ENCODE data around the gene IGFN1. TPM values are rescaled to one million over a fixed set of nuclear protein-coding genes. Genes with fewer than 3 reads are reported as not detected.

Gene IGFN1
- total RNA-seq, 1 donor from 2014 or later: 0.86 TPM

DNA sequence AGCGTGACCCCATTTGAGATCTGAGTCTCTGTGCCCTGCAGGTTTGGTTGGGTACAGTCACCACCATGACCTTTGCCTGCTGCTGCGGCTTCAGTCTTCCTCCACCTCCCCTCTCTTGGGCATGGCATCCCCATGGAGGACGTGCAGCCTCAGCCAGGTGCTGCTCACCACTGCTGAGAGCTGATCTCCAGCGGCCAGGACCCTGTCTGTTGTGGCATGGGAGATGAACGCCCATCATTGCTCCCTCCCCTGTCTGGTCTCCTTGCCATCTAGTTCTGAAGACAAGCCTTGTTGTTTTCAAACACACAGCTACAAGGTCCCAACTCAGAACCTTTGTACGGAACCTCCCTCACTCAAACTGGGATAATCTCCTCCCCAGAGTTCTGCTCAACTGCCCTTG, 73.4 kb downstream of the IGFN1 start:
- TF ChIP-seq, protein P1, sequence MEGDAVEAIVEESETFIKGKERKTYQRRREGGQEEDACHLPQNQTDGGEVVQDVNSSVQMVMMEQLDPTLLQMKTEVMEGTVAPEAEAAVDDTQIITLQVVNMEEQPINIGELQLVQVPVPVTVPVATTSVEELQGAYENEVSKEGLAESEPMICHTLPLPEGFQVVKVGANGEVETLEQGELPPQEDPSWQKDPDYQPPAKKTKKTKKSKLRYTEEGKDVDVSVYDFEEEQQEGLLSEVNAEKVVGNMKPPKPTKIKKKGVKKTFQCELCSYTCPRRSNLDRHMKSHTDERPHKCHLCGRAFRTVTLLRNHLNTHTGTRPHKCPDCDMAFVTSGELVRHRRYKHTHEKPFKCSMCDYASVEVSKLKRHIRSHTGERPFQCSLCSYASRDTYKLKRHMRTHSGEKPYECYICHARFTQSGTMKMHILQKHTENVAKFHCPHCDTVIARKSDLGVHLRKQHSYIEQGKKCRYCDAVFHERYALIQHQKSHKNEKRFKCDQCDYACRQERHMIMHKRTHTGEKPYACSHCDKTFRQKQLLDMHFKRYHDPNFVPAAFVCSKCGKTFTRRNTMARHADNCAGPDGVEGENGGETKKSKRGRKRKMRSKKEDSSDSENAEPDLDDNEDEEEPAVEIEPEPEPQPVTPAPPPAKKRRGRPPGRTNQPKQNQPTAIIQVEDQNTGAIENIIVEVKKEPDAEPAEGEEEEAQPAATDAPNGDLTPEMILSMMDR (conservative IDR thresholded peaks at IDR 0.05; ENCODE audit: low read depth, low read length): no peak
- H3K4me3 ChIP-seq (ENCODE audit: low read depth, low read length): no peak overlapping the region
- DNase-seq (ENCODE audit: low read depth): no peak

DNA sequence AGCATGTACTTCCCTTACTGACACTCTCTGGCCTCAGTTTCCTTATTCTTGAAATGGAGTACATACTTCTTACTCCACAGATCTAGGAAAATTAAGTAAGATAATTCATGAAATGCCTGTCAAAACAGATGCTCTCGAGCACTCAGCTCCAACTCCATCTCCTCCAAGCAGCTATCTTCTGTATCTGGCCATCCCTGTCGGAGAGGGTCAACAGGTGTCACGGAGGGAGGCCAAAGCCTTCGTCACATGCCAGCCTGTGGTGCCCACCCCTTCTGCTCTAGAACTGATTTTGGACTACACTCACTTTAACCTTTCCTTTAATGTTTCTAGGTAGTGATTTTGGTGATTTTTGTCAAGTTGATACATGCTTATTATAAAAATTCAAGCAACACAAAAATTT, 73.9 kb downstream of the IGFN1 start:
- H3K4me3 ChIP-seq (ENCODE audit: low read depth, low read length): no peak overlapping the region
- TF ChIP-seq, protein P1 (conservative IDR thresholded peaks at IDR 0.05; ENCODE audit: low read depth, low read length): no peak
- no peak for DNase-seq (ENCODE audit: low read depth)

DNA sequence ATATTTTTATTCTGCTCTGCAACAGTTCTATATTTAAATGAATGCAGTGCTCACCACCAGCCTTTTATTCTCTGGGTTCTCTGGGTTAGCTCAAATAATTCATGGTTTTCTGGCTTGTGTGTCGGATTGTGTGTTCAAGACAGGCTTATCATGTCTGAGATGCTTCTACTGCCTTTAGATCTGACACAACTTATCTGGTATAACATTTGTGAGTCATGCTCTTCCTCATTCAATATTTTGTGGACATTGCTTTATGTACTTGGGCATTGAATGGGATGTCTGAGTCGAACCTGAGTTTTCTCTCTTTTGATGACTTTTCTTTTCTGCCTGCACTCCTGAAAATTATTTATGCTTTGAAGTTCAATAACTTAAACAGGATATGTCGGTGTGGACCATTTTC, 75.1 kb downstream of the IGFN1 start:
- H3K4me3 ChIP-seq (ENCODE audit: low read depth, low read length): no peak overlapping the region
- DNase-seq (ENCODE audit: low read depth): no peak
- TF ChIP-seq, protein P1 (conservative IDR thresholded peaks at IDR 0.05; ENCODE audit: low read depth, low read length): no peak

DNA sequence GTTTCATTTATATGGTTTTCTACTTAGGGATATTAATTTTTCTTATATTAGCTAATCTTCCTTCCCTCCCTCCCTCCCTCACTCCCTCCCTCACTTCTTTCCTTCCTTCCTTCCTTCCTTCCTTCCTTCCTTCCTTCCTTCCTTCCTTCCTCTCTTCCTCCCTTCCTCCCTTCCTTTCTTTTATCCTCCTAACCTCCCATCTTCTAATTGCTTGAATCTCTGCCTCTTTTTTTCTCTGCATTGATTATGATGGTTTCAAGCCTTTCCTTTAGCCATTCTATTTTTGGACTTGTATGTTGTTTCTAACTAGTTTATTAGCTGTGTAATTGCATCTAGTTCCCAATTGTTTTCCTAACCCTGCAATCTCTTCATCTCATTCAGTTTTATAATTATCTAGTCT, 75.7 kb downstream of the IGFN1 start:
- no peak for DNase-seq (ENCODE audit: low read depth)
- H3K4me3 ChIP-seq (ENCODE audit: low read depth, low read length): no peak overlapping the region
- TF ChIP-seq, protein P1 (conservative IDR thresholded peaks at IDR 0.05; ENCODE audit: low read depth, low read length): no peak

DNA sequence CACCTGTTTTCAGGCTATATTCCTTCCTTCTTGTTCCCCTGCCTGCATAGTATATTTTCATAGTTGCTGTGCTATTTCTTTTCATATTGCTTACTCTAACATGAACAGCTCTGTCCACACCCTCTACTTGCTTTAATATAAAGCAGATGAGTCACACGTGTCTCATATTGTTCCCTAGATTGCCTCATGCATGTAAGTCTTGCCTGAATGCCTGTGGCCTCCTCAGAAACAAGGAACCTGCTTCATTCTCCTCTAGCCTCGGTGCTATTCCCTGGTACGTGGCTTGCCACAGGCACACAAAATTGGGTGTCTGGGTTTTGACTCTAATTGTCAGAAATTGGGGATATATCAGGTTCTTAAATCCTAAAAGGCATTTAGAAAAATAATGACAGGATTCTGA, 76.2 kb downstream of the IGFN1 start:
- no peak overlapping the region for H3K4me3 ChIP-seq (ENCODE audit: low read depth, low read length)

DNA sequence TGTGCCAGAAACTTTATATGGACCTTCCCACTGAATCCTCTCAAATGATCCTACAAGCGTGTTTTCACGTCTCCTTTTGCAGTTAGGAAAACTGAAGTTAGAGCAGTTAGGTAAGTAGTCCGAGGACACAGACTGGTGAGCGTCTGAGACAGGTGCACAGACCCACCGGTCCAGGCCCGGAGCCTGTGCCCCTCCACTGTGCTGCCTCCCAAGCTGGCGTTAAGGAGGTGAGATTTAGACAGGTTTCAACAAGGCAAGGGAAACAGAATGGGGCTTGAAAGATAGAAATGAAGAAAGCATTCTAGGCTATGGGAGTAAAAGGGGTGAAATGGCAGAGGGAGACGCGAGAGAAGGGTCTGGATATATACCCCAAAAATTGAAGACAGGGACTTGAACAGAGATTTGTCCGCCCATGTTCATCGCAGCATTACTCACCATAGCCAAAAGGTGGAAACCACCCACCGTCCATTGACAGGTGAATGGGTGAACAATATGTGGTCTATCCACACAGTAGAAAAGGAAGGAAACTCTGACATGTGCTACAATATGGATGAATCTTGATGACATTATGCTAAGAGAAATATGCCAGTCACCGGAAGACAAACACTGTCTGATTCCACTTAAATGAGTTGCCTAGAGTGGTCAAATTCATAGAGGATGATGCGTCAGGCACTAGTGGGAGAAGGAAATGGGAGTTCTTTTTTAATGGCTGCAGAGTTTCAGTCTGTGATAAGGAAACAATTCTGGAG, 77.0 kb downstream of the IGFN1 start:
- no peak overlapping the region for H3K4me3 ChIP-seq (ENCODE audit: low read depth, low read length)
- DNase-seq (ENCODE audit: low read depth): no peak
- TF ChIP-seq, protein P1 (conservative IDR thresholded peaks at IDR 0.05; ENCODE audit: low read depth, low read length): no peak

More for the DNA sequence above, 76.2 kb downstream of the IGFN1 start:
- peak; percentile 46 for DNase-seq (ENCODE audit: low read depth)
- TF ChIP-seq, protein P1 (conservative IDR thresholded peaks at IDR 0.05; ENCODE audit: low read depth, low read length): no peak

DNA sequence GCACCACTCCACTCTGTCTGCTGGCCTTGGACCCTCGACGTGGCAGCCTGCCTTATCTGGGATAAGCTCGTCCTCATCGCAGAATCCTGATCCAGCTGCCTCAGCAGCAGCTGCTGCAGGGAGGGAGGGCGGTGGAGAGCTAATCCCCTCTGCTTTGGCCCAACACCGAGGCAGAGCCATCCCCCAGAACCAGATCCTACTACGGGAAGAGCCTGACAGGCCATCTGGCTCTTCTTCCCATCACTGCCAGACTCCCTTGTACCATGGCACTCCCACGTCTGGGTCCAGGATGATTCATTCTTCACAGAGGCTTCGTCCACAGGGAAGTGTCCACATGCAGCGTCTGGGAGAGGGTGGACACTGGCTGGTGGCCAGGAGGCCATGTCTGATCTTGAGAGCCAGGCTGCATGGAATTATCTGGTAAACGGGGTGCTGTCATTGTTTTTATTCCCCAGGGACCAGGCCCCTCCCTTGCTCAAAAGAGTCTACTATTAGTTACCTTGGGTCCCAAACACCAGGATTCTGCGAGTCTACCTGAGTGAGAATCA, 78.1 kb downstream of the IGFN1 start:
- TF ChIP-seq, protein P1 (conservative IDR thresholded peaks at IDR 0.05; ENCODE audit: low read depth, low read length): no peak
- no peak for DNase-seq (ENCODE audit: low read depth)
- no peak overlapping the region for H3K4me3 ChIP-seq (ENCODE audit: low read depth, low read length)
